Posterior vena cava (tissue), 2 donors: ENCODE measurements around the gene NKG7. TPM values are rescaled to one million over a fixed set of nuclear protein-coding genes. Genes with fewer than 3 reads are reported as not detected.

Experiments used
- DNase-seq: peaks from one replicate; pipeline ENCODE4 v3.0.0-alpha.2; 2020; ENCODE audit warnings: low spot score
- intact Hi-C, 2 donors: fragments of 100-400 bp; cut with DNase I; formaldehyde crosslinking; loops; one replicate each; pipeline versions ENCODE4 v1.14.1 to v1.14.2; 2022 to 2023
- total RNA-seq, 2 donors: library from RNA; stranded (reverse); fragmentation: NEBNext Ultra II Directional; extraction: Animal tissue kit (Norgen Biotek cat#: 25700); gene quantifications; one replicate each; pipeline ENCODE4 v1.2.1, GENCODE V29; 2021
- donor health status: DM: yes; HTN: yes; CAD: no.
- donor health status: DM: yes; HTN: yes; CAD: no.

NKG7 gene
- total RNA-seq, 2 donors from 2014 or later, result 3.0 to 4.8 TPM

DNA sequence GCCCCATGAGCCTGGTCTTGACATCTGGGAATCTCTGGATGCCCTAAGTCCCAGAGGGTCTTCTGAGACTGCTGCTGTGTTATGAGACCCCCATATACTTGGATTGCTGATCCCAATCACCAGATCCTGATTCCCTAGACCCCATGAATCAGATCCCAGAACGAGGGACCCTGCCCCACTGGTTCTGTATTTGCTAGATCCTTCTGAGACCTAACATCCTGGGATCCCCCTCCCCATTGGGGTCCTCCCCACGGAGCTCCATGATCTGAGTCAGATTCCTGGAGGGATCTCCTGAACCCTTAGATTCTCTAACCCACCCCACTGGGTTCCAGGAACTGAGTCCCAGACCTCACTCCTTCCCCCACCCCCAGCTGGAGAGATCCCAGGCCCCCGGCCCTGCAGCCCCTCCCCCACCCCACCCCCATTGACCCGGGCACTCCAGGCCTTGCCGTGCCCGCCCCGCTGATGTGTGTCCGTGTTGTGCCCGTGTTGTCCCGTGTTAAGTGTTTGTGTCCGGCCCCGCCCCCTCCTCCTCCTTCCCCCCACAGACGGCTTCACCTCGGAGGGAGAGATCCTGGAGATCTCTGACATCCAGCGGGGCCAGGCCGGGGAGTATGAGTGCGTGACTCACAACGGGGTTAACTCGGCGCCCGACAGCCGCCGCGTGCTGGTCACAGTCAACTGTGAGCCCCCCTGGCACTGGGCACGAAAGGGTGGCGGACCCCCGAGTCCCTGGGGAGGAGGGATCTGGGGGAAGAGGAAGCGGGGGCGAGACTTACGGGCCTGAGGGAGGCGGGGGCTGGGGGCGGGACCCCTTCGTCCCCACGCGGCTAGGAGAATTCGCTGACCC is 46.0 kb downstream of the NKG7 start:
- peak; percentile 77 for DNase-seq
- intact Hi-C loops, result no loop called here

DNA sequence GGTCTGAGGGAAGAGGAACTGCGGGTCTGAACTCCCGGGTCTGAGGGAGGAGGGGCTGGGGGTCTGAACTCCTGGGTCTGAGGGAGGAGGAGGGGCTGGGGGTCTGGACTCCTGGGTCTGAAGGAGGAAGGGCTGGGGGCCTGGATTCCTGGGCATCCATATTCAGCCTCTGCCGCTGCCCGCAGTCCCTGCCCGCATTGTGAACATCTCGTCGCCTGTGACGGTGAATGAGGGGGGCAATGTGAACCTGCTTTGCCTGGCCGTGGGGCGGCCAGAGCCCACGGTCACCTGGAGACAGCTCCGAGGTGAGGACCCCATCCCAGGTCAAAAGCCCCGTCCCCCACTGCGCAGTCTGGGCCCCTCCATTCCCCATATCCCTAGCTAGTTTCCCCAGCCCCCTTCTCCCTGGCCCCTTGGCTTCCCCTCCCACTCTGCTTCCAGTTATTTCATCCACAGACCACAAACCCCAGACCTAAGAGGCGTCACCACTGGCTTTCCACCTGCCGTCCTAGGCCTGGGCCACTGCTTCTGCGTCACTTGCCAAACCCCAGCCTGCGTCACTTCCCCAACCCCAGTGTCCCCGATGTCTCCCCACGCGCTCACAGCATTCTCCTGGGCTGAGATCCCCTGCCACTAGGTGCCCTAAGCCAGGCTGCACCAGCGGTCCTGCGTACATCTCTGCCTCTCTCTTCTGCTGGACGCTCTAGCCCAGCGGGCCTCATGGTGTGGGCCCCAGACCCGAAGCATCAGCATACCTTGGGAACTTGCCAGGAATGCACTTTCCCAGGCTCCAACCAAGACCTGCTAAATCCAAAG is 47.1 kb downstream of the NKG7 start:
- DNase-seq, result peak; percentile 74
- intact Hi-C loops, result no loop called here

DNA sequence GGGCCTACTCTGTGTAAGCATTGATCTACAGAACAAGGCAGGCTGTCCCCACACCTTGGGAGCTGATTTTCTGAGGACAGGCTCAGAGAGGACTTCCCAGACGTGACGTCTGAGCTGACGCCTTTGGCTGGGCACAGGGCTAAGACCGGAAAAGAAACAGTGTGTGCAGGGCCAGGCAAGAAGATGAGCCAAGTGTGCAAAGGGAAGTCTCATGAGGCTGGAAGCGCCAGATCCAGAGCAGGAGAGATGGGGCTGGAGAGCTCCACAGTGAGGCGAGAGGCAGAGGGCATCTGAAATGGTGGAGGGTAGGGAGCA is 48.3 kb downstream of the NKG7 start:
- intact Hi-C loops, result no loop called here
- peak; percentile 83 for DNase-seq

DNA sequence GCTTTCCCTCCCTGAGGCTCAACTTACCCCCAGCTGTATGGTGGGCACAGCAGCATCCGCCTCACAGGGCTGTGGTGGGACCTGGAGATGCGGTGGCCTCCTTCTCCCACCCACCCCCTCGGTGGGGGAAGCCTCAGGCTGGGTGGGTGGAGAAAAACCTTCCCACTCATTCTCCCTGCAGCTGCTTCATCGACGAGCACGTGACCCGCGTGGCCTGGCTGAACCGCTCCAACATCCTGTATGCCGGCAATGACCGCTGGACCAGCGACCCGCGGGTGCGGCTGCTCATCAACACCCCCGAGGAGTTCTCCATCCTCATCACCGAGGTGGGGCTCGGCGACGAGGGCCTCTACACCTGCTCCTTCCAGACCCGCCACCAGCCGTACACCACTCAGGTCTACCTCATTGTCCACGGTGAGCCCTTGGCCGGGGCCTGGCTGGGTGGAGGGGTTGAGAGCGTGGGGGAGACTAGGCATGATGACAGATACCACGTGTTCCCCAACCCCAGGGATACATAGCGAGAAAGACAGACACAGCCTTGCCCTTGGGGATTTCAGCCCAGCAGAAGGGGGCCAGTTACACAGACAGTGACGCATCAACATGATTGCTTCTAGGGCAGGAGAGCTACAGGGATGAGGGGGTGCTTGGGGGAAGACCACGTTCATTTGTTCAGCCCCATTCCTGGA is 48.8 kb downstream of the NKG7 start:
- intact Hi-C loops, result no loop called here
- DNase-seq, result peak; percentile 68

GRCh38 chr19:51321799-51322198 is 50.7 kb downstream of the NKG7 start:
- intact Hi-C loops, result no loop called here
- DNase-seq, result peak; percentile 64

Other genes with a start within 250 kb of the NKG7 start
- gene SIGLEC9, start 247.7 kb downstream of the NKG7 start, total RNA-seq, result 10 to 100 TPM in 1 of 2 donors, 1 to 10 TPM in 1; 8.7 to 12.6 TPM
- 1 to 10 TPM; 1.8 to 5.5 TPM for gene SIGLEC7, start 230.4 kb downstream of the NKG7 start, total RNA-seq
- 10 to 100 TPM in 1 of 2 donors, 1 to 10 TPM in 1; 10.0 to 17.4 TPM for gene CD33, start 147.6 kb downstream of the NKG7 start, total RNA-seq
- not detected for gene SIGLECL1, start 121.6 kb downstream of the NKG7 start, total RNA-seq
- gene IGLON5, start 61.0 kb downstream of the NKG7 start, total RNA-seq, result under 1 TPM; 0.19 to 0.33 TPM
- 1 to 10 TPM; 2.0 to 2.9 TPM for gene VSIG10L, start 30.5 kb downstream of the NKG7 start, total RNA-seq
- gene ETFB, start 6.3 kb downstream of the NKG7 start, total RNA-seq, result 10 to 100 TPM; 44.4 to 50.8 TPM
- 1 to 10 TPM in 1 of 2 donors, under 1 TPM in 1; 0.62 to 1.2 TPM for gene CLDND2, start 3.7 kb downstream of the NKG7 start, total RNA-seq
- gene LIM2, start 15.3 kb upstream of the NKG7 start, total RNA-seq, result not detected
- gene C19orf84, start 17.9 kb upstream of the NKG7 start, total RNA-seq, result not detected
- gene SIGLEC10, start 45.0 kb upstream of the NKG7 start, total RNA-seq, result 10 to 100 TPM in 1 of 2 donors, 1 to 10 TPM in 1; 3.3 to 13.5 TPM
- under 1 TPM; 0.19 to 0.42 TPM for gene SIGLEC8, start 85.8 kb upstream of the NKG7 start, total RNA-seq
- not detected for gene CEACAM18, start 105.9 kb upstream of the NKG7 start, total RNA-seq
- under 1 TPM; 0.42 to 1.00 TPM for gene SIGLEC12, start 129.1 kb upstream of the NKG7 start, total RNA-seq
- gene SIGLEC6, start 159.0 kb upstream of the NKG7 start, total RNA-seq, result 1 to 10 TPM in 1 of 2 donors, under 1 TPM in 1; 0.86 to 1.6 TPM
- 1 to 10 TPM; 8.0 to 9.2 TPM for gene ZNF175, start 198.6 kb upstream of the NKG7 start, total RNA-seq